ENCODE results near the gene KIN.
"Not testable (repeated sequence)": the region's sequence is repeated elsewhere in the genome, so short reads cannot be mapped to it uniquely, and the experiment has no call there.

Gene KIN

GRCh38 chr10:7722927-7723529, 64.8 kb downstream of the KIN start:
- no peak for DNase-seq (ENCODE audit: low read depth)

- DNase-seq (ENCODE audit: low read depth) = no peak
Measured at GRCh38 chr10:7720478-7720877, 67.3 kb downstream of the KIN start.

DNA sequence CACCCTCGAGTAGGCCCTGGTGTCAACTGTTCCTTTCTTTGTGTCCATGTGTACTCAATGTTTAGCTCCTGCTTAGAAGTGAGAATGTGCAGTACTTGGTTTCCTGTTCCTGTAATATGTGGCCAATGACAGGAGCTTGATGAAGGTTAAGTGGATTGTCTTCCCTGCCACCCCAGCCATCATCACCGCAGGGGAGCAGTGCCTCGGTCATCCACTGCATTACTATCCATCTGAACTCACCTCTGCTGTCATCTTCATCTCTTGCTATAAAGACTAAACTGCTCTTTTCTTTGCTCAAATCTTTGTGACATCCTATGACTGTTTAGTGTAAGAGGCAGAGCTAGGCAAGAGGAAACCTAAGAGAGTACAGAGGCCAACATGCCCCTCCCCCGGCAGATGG, 69.1 kb downstream of the KIN start:
- DNase-seq (ENCODE audit: low read depth) = no peak

DNA sequence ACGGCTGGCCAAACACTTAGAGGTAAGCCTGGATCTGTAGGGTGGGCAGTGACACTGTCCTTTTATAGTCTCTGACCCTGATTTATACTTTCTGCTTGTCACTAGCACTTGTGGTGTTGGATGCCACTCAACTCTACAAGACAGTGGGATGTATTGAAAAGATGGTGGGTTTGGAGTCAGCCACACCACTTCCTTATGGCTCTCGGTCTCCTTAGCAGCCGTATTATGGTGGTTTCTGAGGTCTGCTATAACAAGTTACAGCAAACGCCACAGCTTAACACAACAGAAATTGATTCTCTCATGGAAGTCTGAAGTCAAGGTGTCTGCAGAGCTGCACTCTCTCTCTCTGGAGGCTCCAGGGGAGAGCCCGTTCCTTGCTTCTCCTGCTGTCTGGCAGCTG, 70.0 kb downstream of the KIN start:
- DNase-seq (ENCODE audit: low read depth) = no peak

GRCh38 chr10:7715515-7715914, 72.3 kb downstream of the KIN start:
- DNase-seq (ENCODE audit: low read depth) = no peak

GRCh38 chr10:7711075-7711474, 76.7 kb downstream of the KIN start:
- DNase-seq (ENCODE audit: low read depth) = not testable (repeated sequence)

DNA sequence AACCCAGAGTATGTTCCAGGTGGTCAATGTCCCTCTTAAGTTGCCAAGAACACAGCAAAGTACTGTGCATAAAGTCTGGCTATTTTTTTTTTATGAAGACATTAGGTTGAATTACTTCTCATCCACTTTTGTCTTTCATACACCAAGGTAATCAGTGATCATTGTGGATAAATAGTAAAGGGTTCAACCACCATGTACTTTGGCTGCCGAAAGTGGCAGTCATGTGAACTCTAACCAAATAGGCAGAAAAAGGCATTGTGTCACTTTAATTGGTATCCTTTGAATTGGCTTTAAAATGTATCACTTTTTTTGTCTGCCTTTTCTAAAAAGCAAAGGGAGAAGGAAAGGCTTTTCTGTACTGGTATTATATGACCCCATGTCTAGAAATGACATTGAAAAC, 77.3 kb downstream of the KIN start:
- DNase-seq (ENCODE audit: low read depth) = no peak

DNA sequence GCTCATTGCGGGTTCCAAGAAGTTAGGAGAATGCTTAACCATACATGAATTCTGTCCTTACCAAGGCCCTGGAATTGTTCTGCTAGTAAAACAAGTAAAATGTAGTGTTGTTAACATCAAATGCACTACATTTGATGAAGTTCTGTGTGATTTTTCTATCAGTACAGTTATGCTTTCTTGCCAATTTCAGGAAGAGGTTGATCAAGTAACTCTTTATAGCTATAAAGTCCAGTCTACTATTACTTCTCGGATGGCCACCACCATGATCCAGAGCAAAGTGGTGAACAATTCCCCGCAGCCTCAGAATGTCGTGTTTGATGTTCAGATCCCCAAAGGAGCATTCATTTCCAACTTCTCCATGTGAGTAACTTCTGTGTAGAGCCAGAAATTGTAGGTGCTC, 79.0 kb downstream of the KIN start:
- DNase-seq (ENCODE audit: low read depth) = no peak

DNA sequence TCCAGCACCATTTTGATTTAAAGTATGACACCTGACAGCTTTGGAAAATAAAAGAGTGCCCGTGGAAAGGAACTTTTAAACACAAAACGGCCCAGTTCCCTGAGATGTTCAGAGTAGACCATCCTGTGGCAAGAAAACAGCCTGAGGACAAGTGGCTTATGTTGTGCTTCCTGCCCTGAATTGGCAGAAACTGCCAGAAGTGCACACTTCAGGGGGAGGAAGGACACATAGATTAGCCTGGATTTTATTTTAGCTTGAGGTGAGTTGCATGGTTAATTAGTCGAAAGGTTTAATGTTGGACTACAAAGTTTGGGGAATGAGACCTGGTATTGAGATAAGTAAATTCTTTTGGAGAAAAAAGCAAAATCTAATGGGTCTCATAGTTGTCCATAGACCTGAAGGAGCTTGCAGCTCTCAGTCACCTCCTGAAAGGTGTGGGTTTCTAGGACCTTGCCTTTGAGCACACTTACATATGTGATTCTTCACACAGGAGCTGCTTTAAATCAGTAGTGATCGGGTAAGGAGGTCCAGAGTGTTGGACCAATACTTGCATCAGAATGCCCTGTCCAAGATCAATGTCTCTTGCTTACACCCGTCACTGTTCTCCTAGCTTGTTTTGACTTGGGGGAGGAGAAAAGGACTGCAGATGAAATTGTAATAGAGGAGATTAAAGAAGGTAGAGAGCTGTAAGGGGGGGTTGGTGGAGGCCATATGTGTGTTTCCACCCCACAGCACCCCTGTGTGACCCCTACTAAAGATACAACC, 79.8 kb downstream of the KIN start:
- no peak for DNase-seq (ENCODE audit: low read depth)

DNA sequence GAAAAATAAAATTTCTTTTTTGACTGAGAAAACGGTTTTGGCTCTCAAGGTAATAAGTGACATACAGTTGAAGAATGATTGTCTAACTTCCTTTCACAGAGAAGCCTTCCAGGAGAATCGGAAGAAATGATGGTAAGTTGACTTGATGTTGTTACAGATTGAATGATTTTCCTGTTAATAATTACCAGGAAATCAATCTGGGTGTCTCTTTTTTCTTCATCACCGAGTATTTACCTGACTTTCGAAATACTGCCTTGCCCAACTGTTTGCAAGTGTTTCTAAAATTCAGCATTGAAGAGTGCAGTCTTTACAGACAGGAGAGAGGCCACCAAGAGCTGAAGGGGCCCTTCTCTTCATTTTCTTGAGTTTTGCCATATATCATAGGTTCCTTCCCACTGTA, 80.7 kb downstream of the KIN start:
- DNase-seq (ENCODE audit: low read depth) = no peak

GRCh38 chr10:7706534-7707073, 81.2 kb downstream of the KIN start:
- DNase-seq (ENCODE audit: low read depth) = no peak

DNA sequence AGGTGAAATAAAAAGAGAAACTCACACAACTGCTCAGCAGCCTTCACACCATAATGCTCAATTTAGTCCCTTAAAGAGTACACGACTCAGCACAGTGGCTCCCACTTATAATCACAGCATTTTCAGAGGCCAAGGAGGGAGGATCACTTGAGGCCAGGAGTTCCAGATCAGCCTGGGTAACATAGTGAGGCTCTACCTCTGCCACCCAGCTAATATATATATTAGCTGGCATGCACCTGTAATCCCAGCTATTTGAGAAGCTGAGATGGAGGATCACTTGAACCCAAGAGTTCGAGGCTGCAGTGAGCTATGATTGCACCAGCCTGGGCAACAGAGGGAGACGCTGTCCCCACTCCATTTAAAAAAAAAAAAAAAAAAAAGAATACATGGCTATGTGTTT, 82.5 kb downstream of the KIN start:
- DNase-seq (ENCODE audit: low read depth) = no peak

DNA sequence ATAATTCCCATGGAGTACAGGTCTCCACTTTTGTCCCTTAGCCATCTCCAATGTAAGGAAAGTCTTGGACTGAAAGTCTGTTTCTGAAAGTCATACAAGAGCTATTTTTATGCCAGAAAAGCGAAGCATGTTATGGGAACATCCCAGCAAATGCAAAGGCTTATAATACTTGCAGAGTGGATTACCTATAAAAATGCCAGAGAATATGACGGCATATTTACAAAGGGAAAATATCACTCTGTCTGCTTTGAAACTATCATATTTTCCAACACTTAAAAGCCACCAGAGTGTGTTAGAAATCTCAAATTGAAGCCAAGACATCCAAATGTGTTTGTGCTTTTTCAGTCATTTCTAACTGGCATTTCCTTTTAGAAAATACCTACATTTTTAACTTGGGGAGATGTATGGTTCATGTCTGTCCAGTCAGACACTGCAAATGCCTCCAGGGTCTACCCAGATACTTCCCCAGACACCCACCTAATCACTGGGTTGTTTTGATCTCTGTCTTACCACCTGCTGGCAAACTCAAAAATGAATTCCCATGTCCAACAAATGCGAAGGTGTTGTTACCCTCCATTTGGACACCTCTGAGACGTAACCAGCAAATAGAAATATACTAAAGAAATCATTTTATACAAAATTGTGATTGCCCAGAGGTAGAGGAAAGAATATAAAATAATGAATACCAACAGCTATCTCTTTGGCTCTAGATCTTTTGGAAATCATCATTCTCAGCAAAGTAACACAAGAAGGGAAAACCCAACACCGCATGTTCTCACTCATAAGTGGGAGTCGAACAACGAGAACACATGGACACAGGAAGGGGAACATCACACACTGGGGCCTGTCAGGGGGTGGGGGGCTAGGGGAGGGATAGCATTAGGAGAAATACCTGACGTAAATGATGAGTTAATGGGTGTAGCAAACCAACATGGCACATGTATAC, 83.4 kb downstream of the KIN start:
- DNase-seq (ENCODE audit: low read depth) = no peak

DNA sequence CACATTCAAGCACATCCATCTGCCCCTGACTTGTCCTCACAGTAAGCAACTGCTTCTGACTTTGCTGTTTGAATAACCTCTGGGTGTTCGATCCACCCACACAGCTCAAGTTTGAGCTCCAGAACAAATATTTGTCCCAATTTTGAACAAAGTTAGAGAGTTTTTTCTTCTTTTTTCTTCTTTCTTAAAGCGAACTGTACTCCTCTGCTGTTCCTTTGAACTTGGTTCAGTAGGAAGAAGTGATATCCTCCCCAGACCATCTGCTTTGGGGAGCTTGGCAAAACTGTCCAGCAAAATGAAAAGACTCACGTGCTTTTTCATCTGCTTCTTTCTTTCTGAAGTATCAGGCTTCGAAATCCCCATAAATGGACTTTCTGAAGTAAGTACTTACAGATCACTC, 84.7 kb downstream of the KIN start, which contains the start of gene ITIH2:
ITIH2 (plus strand) TSS at position 177 of the 400 bp plus-strand sequence; CDS start at position 296, 119 bp downstream.
- no peak for DNase-seq (ENCODE audit: low read depth)

DNA sequence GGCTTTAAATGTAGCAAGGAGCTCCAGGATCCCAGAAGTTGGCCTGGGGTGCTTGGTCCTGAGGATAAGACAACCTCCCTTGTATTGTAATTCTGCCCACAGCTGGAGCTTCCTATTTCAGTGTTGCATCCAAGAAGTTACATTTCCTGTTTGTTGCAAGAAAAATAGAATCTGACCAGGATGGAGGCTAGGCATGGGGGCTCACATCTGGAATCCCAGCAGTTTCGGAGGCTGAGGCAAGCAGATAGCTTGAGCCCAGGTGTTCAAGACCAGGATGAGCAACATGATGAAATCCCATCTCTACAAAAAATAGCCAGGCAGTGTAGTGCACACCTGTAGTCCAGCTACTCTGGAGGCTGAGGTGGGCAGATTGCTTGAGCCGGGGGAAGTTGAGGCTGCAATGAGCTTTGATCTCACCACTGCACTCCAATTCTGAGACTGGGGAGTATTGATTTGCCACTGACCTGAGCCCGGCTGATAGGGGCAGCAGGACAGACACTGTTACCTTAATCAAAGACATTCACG, 85.4 kb downstream of the KIN start:
- no peak for DNase-seq (ENCODE audit: low read depth)

DNA sequence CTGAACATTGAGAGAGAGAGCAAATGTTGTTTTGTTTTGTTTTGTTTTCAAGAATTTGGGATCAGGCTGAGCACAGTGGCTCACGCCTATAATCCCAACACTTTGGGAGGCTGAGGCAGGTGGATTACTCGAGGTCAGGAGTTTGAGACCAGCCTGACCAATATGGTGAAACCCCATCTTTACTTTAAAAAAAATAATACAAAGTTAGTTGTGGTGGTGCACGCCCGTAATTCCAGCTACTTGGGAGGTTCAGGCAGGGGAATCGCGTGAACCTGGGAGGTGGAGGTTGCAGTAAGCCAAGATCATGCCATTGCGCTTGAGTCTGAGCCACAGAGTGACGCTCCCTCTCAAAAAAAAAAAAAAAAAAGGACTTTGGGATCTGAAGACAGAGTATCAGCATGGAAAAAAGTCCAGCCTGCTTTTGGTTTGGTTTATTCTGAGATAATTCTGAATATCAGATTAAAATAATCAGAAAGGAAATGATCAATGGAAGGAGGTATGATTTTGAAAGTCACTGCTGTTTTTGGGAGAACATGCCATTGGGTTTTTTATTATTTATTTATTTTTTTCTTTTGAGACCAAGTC, 86.5 kb downstream of the KIN start:
- DNase-seq (ENCODE audit: low read depth) = no peak

Measured in stimulated activated CD4-positive, alpha-beta T cell treated with anti-CD3 and anti-CD28 coated beads, Interleukin-2, amount 100 ng/mL, for 4 hours (primary cell).